ENCODE results near the gene TBC1D5. TPM values are rescaled to one million over a fixed set of nuclear protein-coding genes. Genes with fewer than 3 reads are reported as not detected.
A peak's percentile ranks its signal among the peaks of the same experiment; 100 is the strongest.
"Not testable (repeated sequence)": the region's sequence is repeated elsewhere in the genome, so short reads cannot be mapped to it uniquely, and the experiment has no call there.

Gene TBC1D5
- total RNA-seq, 1 donor, result 145 TPM

- no peak for TF ChIP-seq CTCF (IDR thresholded peaks at IDR 0.05; ENCODE audit: insufficient read depth, low read length)
- peak; percentile 16 for DNase-seq (ENCODE audit: low read depth)
- H3K4me3 ChIP-seq (ENCODE audit: low read depth, low read length), result no peak overlapping the region
These were observed 69.9 kb downstream of the TBC1D5 start for GRCh38 chr3:17672506-17672905.

GRCh38 chr3:17670749-17671148, 71.7 kb downstream of the TBC1D5 start:
- no peak for TF ChIP-seq CTCF (IDR thresholded peaks at IDR 0.05; ENCODE audit: insufficient read depth, low read length)
- peak; percentile 2 for DNase-seq (ENCODE audit: low read depth)
- H3K4me3 ChIP-seq (ENCODE audit: low read depth, low read length), result no peak overlapping the region

DNA sequence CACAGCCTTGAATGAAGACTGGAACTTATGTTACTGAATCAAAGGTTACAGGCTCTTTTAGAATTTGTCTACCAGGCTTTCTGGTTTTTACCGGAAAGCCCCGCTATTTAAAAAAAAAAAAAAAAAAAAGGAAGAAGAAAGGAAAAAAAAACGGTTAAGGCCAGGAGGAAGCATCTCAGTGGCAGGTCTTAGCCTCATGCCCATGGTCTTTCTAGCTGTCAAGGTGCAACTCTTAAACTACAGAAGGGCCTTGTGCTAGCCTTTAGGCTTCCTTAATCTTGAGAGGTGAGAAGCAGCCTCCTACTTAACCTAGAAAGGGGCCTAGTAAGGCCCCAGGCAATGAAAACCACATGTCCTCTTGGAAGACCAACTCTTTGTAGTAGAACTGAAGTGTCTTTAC, 77.5 kb downstream of the TBC1D5 start:
- no peak for DNase-seq (ENCODE audit: low read depth)
- no peak overlapping the region for H3K4me3 ChIP-seq (ENCODE audit: low read depth, low read length)
- no peak for TF ChIP-seq CTCF (IDR thresholded peaks at IDR 0.05; ENCODE audit: insufficient read depth, low read length)

- TF ChIP-seq CTCF (IDR thresholded peaks at IDR 0.05; ENCODE audit: insufficient read depth, low read length), result no peak
- no peak overlapping the region for H3K4me3 ChIP-seq (ENCODE audit: low read depth, low read length)
- no peak for DNase-seq (ENCODE audit: low read depth)
These were observed 86.2 kb downstream of the TBC1D5 start for GRCh38 chr3:17656264-17656663.

DNA sequence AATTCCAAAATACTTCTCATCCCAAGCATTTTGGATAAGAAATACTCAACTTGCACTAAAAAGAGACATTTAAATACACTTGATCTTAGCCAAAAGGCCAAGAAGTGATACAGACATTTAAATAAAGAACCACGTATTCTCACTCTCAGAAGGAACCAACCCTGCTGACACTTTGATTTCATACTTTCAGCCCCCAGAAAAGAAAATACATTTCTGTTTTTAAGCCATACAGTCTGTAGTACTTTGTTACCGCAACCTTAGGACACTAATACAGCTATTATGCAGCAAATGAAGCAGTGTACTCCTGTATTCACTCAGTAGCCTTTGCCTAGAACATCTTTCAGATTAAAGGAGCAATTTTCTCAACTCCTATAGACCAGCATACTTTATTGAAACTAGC, 86.7 kb downstream of the TBC1D5 start:
- no peak overlapping the region for H3K4me3 ChIP-seq (ENCODE audit: low read depth, low read length)
- no peak for DNase-seq (ENCODE audit: low read depth)
- no peak for TF ChIP-seq CTCF (IDR thresholded peaks at IDR 0.05; ENCODE audit: insufficient read depth, low read length)

DNA sequence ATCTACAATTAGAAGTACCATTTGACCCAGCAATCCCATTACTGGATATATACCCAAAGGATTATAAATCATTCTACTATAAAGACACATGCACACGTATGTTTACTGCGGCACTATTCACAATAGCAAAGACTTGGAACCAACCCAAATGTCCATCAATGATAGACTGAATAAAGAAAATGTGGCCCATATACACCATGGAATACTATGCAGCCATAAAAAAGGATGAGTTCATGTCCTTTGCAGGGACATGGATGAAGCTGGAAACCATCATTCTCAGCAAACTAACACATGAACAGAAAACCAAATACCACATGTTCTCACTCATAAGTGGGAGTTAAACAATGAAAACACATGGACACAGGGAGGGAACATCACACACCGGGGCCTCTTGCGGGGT, 92.7 kb downstream of the TBC1D5 start:
- not testable (repeated sequence) for DNase-seq (ENCODE audit: low read depth); H3K4me3 ChIP-seq (ENCODE audit: low read depth, low read length)

- not testable (repeated sequence) for H3K4me3 ChIP-seq (ENCODE audit: low read depth, low read length); DNase-seq (ENCODE audit: low read depth)
These were observed 93.6 kb downstream of the TBC1D5 start for GRCh38 chr3:17648630-17649355.

GRCh38 chr3:17645074-17645698, 97.2 kb downstream of the TBC1D5 start:
- H3K4me3 ChIP-seq (ENCODE audit: low read depth, low read length), result no peak overlapping the region
- peak; percentile 82 for DNase-seq (ENCODE audit: low read depth)
- TF ChIP-seq CTCF (IDR thresholded peaks at IDR 0.05; ENCODE audit: insufficient read depth, low read length), result peak; percentile 77
